CD4-positive, alpha-beta T cell (primary cell): ENCODE data around the gene MNAT1. TPM values are rescaled to one million over a fixed set of nuclear protein-coding genes. Genes with fewer than 3 reads are reported as not detected.

Source experiments
- ATAC-seq: fragments of 200-7000 bp; cut with Tn5 transposase; one replicate; pipeline ENCODE4 v1.10.0; 2022; ENCODE audit warnings: mild to moderate bottlenecking; ENCODE audit not compliant: poor library complexity
- CTCF ChIA-PET: fragments of 350-600 bp; sonication (Branson Sonifier 250); formaldehyde crosslinking; loops from one replicate; lab custom pipeline; 2021; ENCODE audit warnings: antibody characterized with exemption, inconsistent platforms; lab: Charles Lee
- POLR2A ChIA-PET: fragments of 350-600 bp; sonication (Branson Sonifier 250); formaldehyde crosslinking; loops from one replicate; lab custom pipeline; 2021; ENCODE audit warnings: antibody characterized with exemption, inconsistent platforms; lab: Charles Lee
- DNase-seq, 14 experiments: peaks; one replicate each; pipeline ENCODE4 v3.0.0-alpha.2; 2013 to 2020; ENCODE audit warnings: mixed read lengths in 2 of 14
- H3K27ac ChIP-seq, 2 donors: one replicate each; pipeline versions ENCODE4 v1.5.1 to v1.7.0; 2013; ENCODE audit warnings: low read length in 2 of 2, low read depth in 1 of 2, mild to moderate bottlenecking in 1 of 2
- H3K27me3 ChIP-seq, 2 experiments: 1 replicate in 1 of 2; 2 replicates in 1 of 2; pipeline versions ENCODE4 v1.6.1 to v1.7.0; 2013; ENCODE audit warnings: low read length in 2 of 2, control low read depth in 1 of 2, mild to moderate bottlenecking in 1 of 2, moderate library complexity in 1 of 2; ENCODE audit not compliant: insufficient read depth in 2 of 2, control insufficient read depth in 1 of 2
- H3K36me3 ChIP-seq: one replicate; pipeline ENCODE4 v1.6.1; 2013; ENCODE audit warnings: low read length, control low read depth; ENCODE audit not compliant: insufficient read depth
- H3K4me1 ChIP-seq: one replicate; pipeline ENCODE4 v1.6.1; 2013; ENCODE audit warnings: low read length, control low read depth; ENCODE audit not compliant: insufficient read depth
- H3K4me3 ChIP-seq: one replicate; pipeline ENCODE4 v1.5.1; 2013; ENCODE audit warnings: mild to moderate bottlenecking, low read length, moderate library complexity
- H3K9me3 ChIP-seq, 2 experiments: 1 replicate in 1 of 2; 2 replicates in 1 of 2; pipeline versions ENCODE4 v1.6.1 to v1.7.0; 2013; ENCODE audit warnings: low read length in 2 of 2, mild to moderate bottlenecking in 2 of 2, control low read depth in 1 of 2, moderate library complexity in 1 of 2; ENCODE audit not compliant: control insufficient read depth in 1 of 2, insufficient read depth in 1 of 2
- H3K27ac Mint-ChIP-seq: one replicate; pipeline ENCODE4 v1.8.0; 2020; ENCODE audit warnings: mixed read lengths
- H3K27me3 Mint-ChIP-seq: one replicate; pipeline ENCODE4 v1.8.0; 2021; ENCODE audit warnings: mixed read lengths
- H3K36me3 Mint-ChIP-seq: one replicate; pipeline ENCODE4 v1.8.0; 2021; ENCODE audit warnings: low read depth, mixed read lengths
- H3K4me1 Mint-ChIP-seq: one replicate; pipeline ENCODE4 v1.8.0; 2021; ENCODE audit warnings: low read depth, mixed read lengths
- H3K4me3 Mint-ChIP-seq: one replicate; pipeline ENCODE4 v1.8.0; 2020; ENCODE audit warnings: mild to moderate bottlenecking, mixed read lengths
- H3K9me3 Mint-ChIP-seq: one replicate; pipeline ENCODE4 v1.8.0; 2020; ENCODE audit warnings: mixed read lengths
- CTCF ChIP-seq: fragments of 200-600 bp; IDR thresholded peaks from one replicate; pipeline ENCODE4 v1.8.0; 2022; ENCODE audit warnings: antibody characterized with exemption, mild to moderate bottlenecking
- intact Hi-C, 2 experiments: fragments of 100-400 bp; cut with DNase I in 1 of 2; cut with micrococcal nuclease in 1 of 2; formaldehyde crosslinking; loops; one replicate each; pipeline versions ENCODE4 v1.15.1 to v1.9.0; 2023 to 2025; cut with DNase I, micrococcal nuclease
- total RNA-seq, 174 experiments: library from RNA in 2 of 174; stranded (reverse) in 2 of 174; gene quantifications; one replicate each; pipeline ENCODE4 v1.2.3 and lab custom pipeline; 2021 to 2026

MNAT1 gene
- total RNA-seq, 2 experiments from 2014 or later: 15.4 to 15.9 TPM

GRCh38 chr14:60971271-60971670 is 236.7 kb downstream of the MNAT1 start:
- H3K27ac Mint-ChIP-seq: no peak overlapping the region
- TF ChIP-seq CTCF: no peak

GRCh38 chr14:60972295-60972694 is 237.7 kb downstream of the MNAT1 start:
- Mint-ChIP-seq H3K4me1 (peaks cover 18% of the 10 kb centered on the region), H3K27me3 (no peaks in the 10 kb centered on the region), H3K36me3 (peaks cover 22% of the 10 kb centered on the region), H3K4me3 (no peak overlapping the region), H3K27ac (no peak overlapping the region), H3K9me3 (no peaks in the 10 kb centered on the region)
- intact Hi-C loops: loop anchor here in 1 of 2 experiments (10.0 kb wide), 2 partner anchors 887 to 1487 kb away; partner anchors contain the start of genes JKAMP and L3HYPDH
- Histone ChIP-seq H3K27ac (no peak overlapping the region), H3K4me1 (no peaks in the 10 kb centered on the region), H3K36me3 (no peaks in the 10 kb centered on the region), H3K9me3 (no peaks in the 10 kb centered on the region), H3K4me3 (no peak overlapping the region), H3K27me3 (no peaks in the 10 kb centered on the region)
- ChIA-PET CTCF (no interaction called here), POLR2A (no interaction called here)
- TF ChIP-seq CTCF: no peak
- ATAC-seq: no peak
- DNase-seq: no peak

More at GRCh38 chr14:60971271-60971670, 236.7 kb downstream of the MNAT1 start:
- no peaks in the 10 kb centered on the region for H3K4me1 ChIP-seq
- DNase-seq (no peak), ATAC-seq (no peak)
- H3K4me3 ChIP-seq: no peak overlapping the region
- no peaks in the 10 kb centered on the region for H3K27me3 Mint-ChIP-seq
- H3K9me3 ChIP-seq: no peaks in the 10 kb centered on the region
- CTCF ChIA-PET: no interaction called here
- POLR2A ChIA-PET: no interaction called here
- H3K27me3 ChIP-seq: no peaks in the 10 kb centered on the region
- no peaks in the 10 kb centered on the region for H3K9me3 Mint-ChIP-seq
- no peaks in the 10 kb centered on the region for H3K36me3 ChIP-seq
- intact Hi-C loops: loop anchor here in 1 of 2 experiments (10.0 kb wide), 2 partner anchors 886 to 1486 kb away; partner anchors contain the start of genes JKAMP and L3HYPDH
- no peak overlapping the region for H3K27ac ChIP-seq
- H3K36me3 Mint-ChIP-seq: peaks cover 22% of the 10 kb centered on the region
- peaks cover 8% of the 10 kb centered on the region for H3K4me1 Mint-ChIP-seq
- H3K4me3 Mint-ChIP-seq: no peak overlapping the region

- Histone ChIP-seq H3K36me3 (no peaks in the 10 kb centered on the region), H3K4me1 (no peaks in the 10 kb centered on the region), H3K27me3 (no peaks in the 10 kb centered on the region), H3K4me3 (no peak overlapping the region), H3K27ac (no peak overlapping the region), H3K9me3 (no peaks in the 10 kb centered on the region)
- ATAC-seq (no peak), DNase-seq (no peak)
- Mint-ChIP-seq H3K4me3 (no peak overlapping the region), H3K4me1 (peaks cover 23% of the 10 kb centered on the region), H3K9me3 (no peaks in the 10 kb centered on the region), H3K36me3 (peaks cover 22% of the 10 kb centered on the region), H3K27ac (no peak overlapping the region), H3K27me3 (no peaks in the 10 kb centered on the region)
- ChIA-PET CTCF (no interaction called here), POLR2A (no interaction called here)
- intact Hi-C loops: loop anchor here in 1 of 2 experiments (10.0 kb wide), 2 partner anchors 888 to 1488 kb away; partner anchors contain the start of genes JKAMP and L3HYPDH
- TF ChIP-seq CTCF: no peak
Measured at GRCh38 chr14:60973070-60973469, 238.5 kb downstream of the MNAT1 start.
